ENCODE data around the gene VSIG2. TPM values are rescaled to one million over a fixed set of nuclear protein-coding genes. Genes with fewer than 3 reads are reported as not detected.

VSIG2 gene
- total and polyA plus RNA-seq, 2 of the 4 experiments (the other 2 are of a cell fraction): not detected

DNA sequence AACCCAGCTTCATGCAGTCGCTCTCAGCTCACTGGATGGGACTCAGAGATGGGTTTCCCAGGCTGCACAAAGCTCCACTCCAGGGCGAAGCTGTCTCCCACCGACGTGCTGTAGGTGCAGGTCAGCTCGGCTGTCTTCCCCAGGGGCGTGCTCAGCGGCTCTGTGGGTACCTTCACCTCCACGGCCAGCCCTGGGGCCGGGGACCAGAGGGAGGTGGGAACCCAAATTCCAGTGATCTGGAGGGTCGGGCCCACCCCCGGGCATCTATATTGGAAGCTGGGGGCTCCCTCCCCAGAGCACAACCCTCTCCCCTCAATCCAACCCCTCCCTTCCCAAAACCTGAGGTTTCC, 689 bp downstream of the VSIG2 start:
- Histone ChIP-seq H2AK5ac (ENCODE audit: low read depth, low read length) (no peak overlapping the region), H4K20me1 (ENCODE audit: insufficient read depth, low read length) (no peaks in the 10 kb centered on the region), H2BK15ac (ENCODE audit: low read depth, low read length) (no peak overlapping the region), H3K79me1 (ENCODE audit: low read depth in 1 of 2, low read length in 2 of 2) (no peaks in the 10 kb centered on the region), H3K36me3 (ENCODE audit: control insufficient read depth, insufficient read depth, low read length) (no peaks in the 10 kb centered on the region), H3K9me1 (ENCODE audit: insufficient read depth, low read length) (peaks cover 26% of the 10 kb centered on the region), H3K14ac (replicated peaks; ENCODE audit: low read depth, low read length) (no peak overlapping the region), H3K23ac (ENCODE audit: low read depth, low read length) (no peak overlapping the region), H4K5ac (ENCODE audit: low read depth, low read length) (no peak overlapping the region), H3K4me2 (ENCODE audit: low read depth, low read length) (no peak overlapping the region), H2AK9ac (replicated peaks; ENCODE audit: low read depth, low read length, poor library complexity) (peak overlapping the region; percentile 57), H4K91ac (ENCODE audit: insufficient read depth, low read depth, low read length) (no peak overlapping the region), H4K8ac (ENCODE audit: low read depth in 2 of 2, low read length in 2 of 2) (no peak overlapping the region), H3K18ac (ENCODE audit: low read depth, low read length) (no peak overlapping the region), H2BK20ac (ENCODE audit: low read depth, low read length) (no peak overlapping the region), H3K4ac (ENCODE audit: low read depth, low read length) (no peak overlapping the region), H2BK5ac (ENCODE audit: low read depth, low read length, poor library complexity, severe bottlenecking) (no peak overlapping the region), H3K4me3 (ENCODE audit: insufficient read depth, low read depth, low read length) (no peak overlapping the region), H3K4me1 (ENCODE audit: control insufficient read depth, insufficient read depth, low read length) (peaks cover 14% of the 10 kb centered on the region), H3K56ac (ENCODE audit: extremely low read depth, insufficient read depth, low read length) (no peak overlapping the region), H3K27me3 (ENCODE audit: control insufficient read depth, insufficient read depth, low read length) (no peaks in the 10 kb centered on the region; the same call in 1 of the 2 replicates), H3K9me3 (ENCODE audit: control insufficient read depth, insufficient read depth, low read length) (no peaks in the 10 kb centered on the region), H3K9ac (ENCODE audit: low read depth, low read length) (no peak overlapping the region), H3K27ac (ENCODE audit: insufficient read depth, low read length) (no peak overlapping the region), H2AFZ (replicated peaks; ENCODE audit: low read length, poor library complexity) (peak overlapping the region; percentile 25), H2BK120ac (ENCODE audit: low read depth, low read length) (no peak overlapping the region)
- ChIA-PET POLR2A (ENCODE audit: unreplicated experiment) (no interaction called here), CTCF (no interaction called here)
- WGBS, 2 experiments (ENCODE audit: extremely low coverage in 2 of 2, insufficient read length in 1 of 2): 60% methylated on average over 7 of the region's 11 CpGs; no CpG with 5 or more reads in 1 of the 2 experiments
- no TSS peak for BruUV-seq (replicated peaks)
- ATAC-seq (ENCODE audit: low read depth) (no peak), DNase-seq (no peak)
- TF ChIP-seq, protein P1, sequence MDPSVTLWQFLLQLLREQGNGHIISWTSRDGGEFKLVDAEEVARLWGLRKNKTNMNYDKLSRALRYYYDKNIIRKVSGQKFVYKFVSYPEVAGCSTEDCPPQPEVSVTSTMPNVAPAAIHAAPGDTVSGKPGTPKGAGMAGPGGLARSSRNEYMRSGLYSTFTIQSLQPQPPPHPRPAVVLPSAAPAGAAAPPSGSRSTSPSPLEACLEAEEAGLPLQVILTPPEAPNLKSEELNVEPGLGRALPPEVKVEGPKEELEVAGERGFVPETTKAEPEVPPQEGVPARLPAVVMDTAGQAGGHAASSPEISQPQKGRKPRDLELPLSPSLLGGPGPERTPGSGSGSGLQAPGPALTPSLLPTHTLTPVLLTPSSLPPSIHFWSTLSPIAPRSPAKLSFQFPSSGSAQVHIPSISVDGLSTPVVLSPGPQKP (IDR thresholded peaks at IDR 0.05; ENCODE audit: borderline replicate concordance, low read depth, low read length): no peak
- TF ChIP-seq RCOR1 (IDR thresholded peaks at IDR 0.05; ENCODE audit: insufficient replicate concordance, low read length) (no peak), BHLHE40 (IDR thresholded peaks at IDR 0.05; ENCODE audit: low read depth, low read length) (no peak), NFE2L2 (IDR thresholded peaks at IDR 0.05; ENCODE audit: low read depth, low read length) (no peak), MXI1 (IDR thresholded peaks at IDR 0.05; ENCODE audit: borderline replicate concordance, low read depth, low read length) (no peak), CHD1 (IDR thresholded peaks at IDR 0.05; ENCODE audit: low read depth, low read length) (no peak), RFX5 (IDR thresholded peaks at IDR 0.05; ENCODE audit: low read depth, low read length) (no peak), FOS (IDR thresholded peaks at IDR 0.05; ENCODE audit: low read depth, low read length) (no peak), POLR2A (IDR thresholded peaks at IDR 0.05; ENCODE audit: low read depth, low read length) (no peak), MAFK (IDR thresholded peaks at IDR 0.05; ENCODE audit: low read depth, low read length) (no peak)
- TF ChIP-seq, protein P2, sequence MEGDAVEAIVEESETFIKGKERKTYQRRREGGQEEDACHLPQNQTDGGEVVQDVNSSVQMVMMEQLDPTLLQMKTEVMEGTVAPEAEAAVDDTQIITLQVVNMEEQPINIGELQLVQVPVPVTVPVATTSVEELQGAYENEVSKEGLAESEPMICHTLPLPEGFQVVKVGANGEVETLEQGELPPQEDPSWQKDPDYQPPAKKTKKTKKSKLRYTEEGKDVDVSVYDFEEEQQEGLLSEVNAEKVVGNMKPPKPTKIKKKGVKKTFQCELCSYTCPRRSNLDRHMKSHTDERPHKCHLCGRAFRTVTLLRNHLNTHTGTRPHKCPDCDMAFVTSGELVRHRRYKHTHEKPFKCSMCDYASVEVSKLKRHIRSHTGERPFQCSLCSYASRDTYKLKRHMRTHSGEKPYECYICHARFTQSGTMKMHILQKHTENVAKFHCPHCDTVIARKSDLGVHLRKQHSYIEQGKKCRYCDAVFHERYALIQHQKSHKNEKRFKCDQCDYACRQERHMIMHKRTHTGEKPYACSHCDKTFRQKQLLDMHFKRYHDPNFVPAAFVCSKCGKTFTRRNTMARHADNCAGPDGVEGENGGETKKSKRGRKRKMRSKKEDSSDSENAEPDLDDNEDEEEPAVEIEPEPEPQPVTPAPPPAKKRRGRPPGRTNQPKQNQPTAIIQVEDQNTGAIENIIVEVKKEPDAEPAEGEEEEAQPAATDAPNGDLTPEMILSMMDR (conservative IDR thresholded peaks at IDR 0.05; ENCODE audit: low read depth, low read length): no peak
- TF ChIP-seq, protein P3, sequence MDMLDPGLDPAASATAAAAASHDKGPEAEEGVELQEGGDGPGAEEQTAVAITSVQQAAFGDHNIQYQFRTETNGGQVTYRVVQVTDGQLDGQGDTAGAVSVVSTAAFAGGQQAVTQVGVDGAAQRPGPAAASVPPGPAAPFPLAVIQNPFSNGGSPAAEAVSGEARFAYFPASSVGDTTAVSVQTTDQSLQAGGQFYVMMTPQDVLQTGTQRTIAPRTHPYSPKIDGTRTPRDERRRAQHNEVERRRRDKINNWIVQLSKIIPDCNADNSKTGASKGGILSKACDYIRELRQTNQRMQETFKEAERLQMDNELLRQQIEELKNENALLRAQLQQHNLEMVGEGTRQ (IDR thresholded peaks at IDR 0.05; ENCODE audit: low read depth, low read length): no peak
- intact Hi-C loops (cut with micrococcal nuclease): no loop called here
- in situ Hi-C loops (cut with MboI; ENCODE audit: low sequenced_read_pairs): no loop called here
- dilution Hi-C loops (cut with HindIII; ENCODE audit: low sequenced_read_pairs, unreplicated experiment): no loop called here

All from IMR-90 (cell line).